WTC11 (cell line): ENCODE measurements around the gene TNNI2. TPM values are rescaled to one million over a fixed set of nuclear protein-coding genes. Genes with fewer than 3 reads are reported as not detected.

Source experiments
- ATAC-seq: fragments of 200-7000 bp; cut with Tn5 transposase; 2 replicates; pipeline ENCODE4 v1.10.0; 2021; ENCODE audit warnings: mild to moderate bottlenecking, moderate library complexity
- CTCF ChIA-PET: fragments of 300-600 bp; sonication (Branson Sonifier 250); formaldehyde crosslinking; loops from one replicate; lab custom pipeline; 2021; ENCODE audit warnings: antibody characterized with exemption; lab: Charles Lee
- POLR2A ChIA-PET: fragments of 350-600 bp; sonication (Branson Sonifier 250); formaldehyde crosslinking; loops from one replicate; lab custom pipeline; 2021; ENCODE audit warnings: antibody characterized with exemption; lab: Charles Lee
- DNase-seq: peaks from one replicate; pipeline ENCODE4 v3.0.0; 2021; ENCODE audit warnings: low spot score
- H3K27ac Mint-ChIP-seq: 2 replicates; pipeline ENCODE4 v1.8.0; 2021; ENCODE audit warnings: mixed read lengths
- H3K27me3 Mint-ChIP-seq: 2 replicates; pipeline ENCODE4 v1.8.0; 2021; ENCODE audit warnings: low read depth, mild to moderate bottlenecking, moderate library complexity, mixed read lengths
- H3K36me3 Mint-ChIP-seq: 2 replicates; pipeline ENCODE4 v1.8.0; 2021; ENCODE audit warnings: mixed read lengths
- H3K4me1 Mint-ChIP-seq: 2 replicates; pipeline ENCODE4 v1.8.0; 2022; ENCODE audit warnings: mixed read lengths
- H3K4me3 Mint-ChIP-seq: 2 replicates; pipeline ENCODE4 v1.8.0; 2021; ENCODE audit warnings: mild to moderate bottlenecking, moderate library complexity, mixed read lengths
- H3K9me3 Mint-ChIP-seq: 2 replicates; pipeline ENCODE4 v1.8.0; 2021; ENCODE audit warnings: mixed read lengths
- AR ChIP-seq: fragments of 250-450 bp; sonication (Bioruptor Pico); IDR thresholded peaks from 2 replicates; pipeline ENCODE4 v1.9.0; 2021; ENCODE audit warnings: mild to moderate bottlenecking
- CREB1 ChIP-seq: sonication (generic); formaldehyde crosslinking; IDR thresholded peaks from 2 replicates; pipeline ENCODE4 v1.8.0; 2023; ENCODE audit warnings: mild to moderate bottlenecking, missing genetic modification reagents
- EMX1 ChIP-seq: fragments of 250-450 bp; sonication (Bioruptor Pico); IDR thresholded peaks from 2 replicates; pipeline ENCODE4 v1.8.0; 2021; ENCODE audit warnings: mild to moderate bottlenecking
- NFYB ChIP-seq: sonication (generic); formaldehyde crosslinking; conservative IDR thresholded peaks from 2 replicates; pipeline ENCODE4 v1.8.0; 2022; ENCODE audit warnings: low read depth, missing genetic modification reagents
- NR1H2 ChIP-seq: sonication (generic); formaldehyde crosslinking; IDR thresholded peaks from 2 replicates; pipeline ENCODE4 v1.9.0; 2021; ENCODE audit warnings: mild to moderate bottlenecking, moderate library complexity, missing genetic modification reagents
- OVOL2 ChIP-seq: fragments of 250-450 bp; sonication (Bioruptor Pico); IDR thresholded peaks from 2 replicates; pipeline ENCODE4 v1.9.0; 2021; ENCODE audit warnings: mild to moderate bottlenecking, borderline replicate concordance
- SMAD3 ChIP-seq: sonication (generic); formaldehyde crosslinking; IDR thresholded peaks from 2 replicates; pipeline ENCODE4 v1.8.0; 2022; ENCODE audit warnings: missing genetic modification reagents, mild to moderate bottlenecking, borderline replicate concordance
- SMAD4 ChIP-seq: sonication (generic); formaldehyde crosslinking; IDR thresholded peaks from 2 replicates; pipeline ENCODE4 v1.8.0; 2022; ENCODE audit warnings: mild to moderate bottlenecking, missing genetic modification reagents
- STAT6 ChIP-seq: sonication (generic); formaldehyde crosslinking; conservative IDR thresholded peaks from 2 replicates; pipeline ENCODE4 v1.8.1; 2023; ENCODE audit warnings: mild to moderate bottlenecking, low read depth, missing genetic modification reagents, moderate library complexity
- TEAD4 ChIP-seq: sonication (generic); formaldehyde crosslinking; IDR thresholded peaks from 2 replicates; pipeline ENCODE4 v1.8.0; 2022; ENCODE audit warnings: mild to moderate bottlenecking, missing genetic modification reagents
- ZNF138 ChIP-seq: sonication (generic); formaldehyde crosslinking; conservative IDR thresholded peaks from 2 replicates; pipeline ENCODE4 v1.8.1; 2022; ENCODE audit warnings: mild to moderate bottlenecking, moderate library complexity, missing genetic modification reagents
- ZNF232 ChIP-seq: sonication (generic); formaldehyde crosslinking; IDR thresholded peaks from 2 replicates; pipeline ENCODE4 v1.8.0; 2022; ENCODE audit warnings: mild to moderate bottlenecking, missing genetic modification reagents
- ZNF396 ChIP-seq: fragments of 250-450 bp; sonication (Bioruptor Pico); IDR thresholded peaks from 2 replicates; pipeline ENCODE4 v1.8.0; 2021; ENCODE audit warnings: mild to moderate bottlenecking, moderate library complexity, borderline replicate concordance
- ZNF416 ChIP-seq: fragments of 250-450 bp; sonication (Bioruptor Pico); IDR thresholded peaks from 2 replicates; pipeline ENCODE4 v1.9.0; 2021; ENCODE audit warnings: mild to moderate bottlenecking, inconsistent platforms
- ZNF425 ChIP-seq: fragments of 250-450 bp; sonication (Bioruptor Pico); conservative IDR thresholded peaks from 2 replicates; pipeline ENCODE4 v1.9.0; 2021; ENCODE audit warnings: mild to moderate bottlenecking
- total RNA-seq: library from RNA; stranded (reverse); gene quantifications from 3 replicates; pipeline ENCODE4 v1.2.3, GENCODE V29; 2021
- TF ChIP-seq, protein P1 (sequence below): sonication (generic); formaldehyde crosslinking; IDR thresholded peaks from 2 replicates; pipeline ENCODE4 v1.8.0; 2022; ENCODE audit warnings: mild to moderate bottlenecking, missing genetic modification reagents
- TF ChIP-seq, protein P2 (sequence below): sonication (generic); formaldehyde crosslinking; IDR thresholded peaks from 2 replicates; pipeline ENCODE4 v1.8.0; 2022; ENCODE audit warnings: mild to moderate bottlenecking, missing genetic modification reagents
- TF ChIP-seq, protein P3 (sequence below): sonication (generic); formaldehyde crosslinking; IDR thresholded peaks from 2 replicates; pipeline ENCODE4 v1.8.0; 2023; ENCODE audit warnings: missing genetic modification reagents
- TF ChIP-seq, protein P4 (sequence below): sonication (generic); formaldehyde crosslinking; IDR thresholded peaks from 2 replicates; pipeline ENCODE4 v1.8.1; 2023; ENCODE audit warnings: mild to moderate bottlenecking, missing genetic modification reagents
- TF ChIP-seq, protein P5 (sequence below): sonication (generic); formaldehyde crosslinking; IDR thresholded peaks from 2 replicates; pipeline ENCODE4 v1.8.1; 2023; ENCODE audit warnings: mild to moderate bottlenecking, moderate library complexity, missing genetic modification reagents

TNNI2 gene
- total RNA-seq, 1 experiment from 2014 or later: not detected

GRCh38 chr11:1843098-1843473 is 4.3 kb downstream of the TNNI2 start:
- Mint-ChIP-seq H3K36me3 (no peaks in the 10 kb centered on the region), H3K9me3 (no peaks in the 10 kb centered on the region), H3K27ac (no peak overlapping the region), H3K4me3 (no peak overlapping the region), H3K27me3 (no peaks in the 10 kb centered on the region), H3K4me1 (no peaks in the 10 kb centered on the region)
- POLR2A ChIA-PET: no interaction called here
- ATAC-seq: no peak
- DNase-seq: no peak
- TF ChIP-seq OVOL2 (CRISPR knock-in tag): no peak
- no peak for TF ChIP-seq NR1H2
- no peak for TF ChIP-seq SMAD3 (CRISPR knock-in tag)
- TF ChIP-seq AR (CRISPR knock-in tag): no peak
- CTCF ChIA-PET: interaction anchor here (0.6 to 1.4 kb wide), 4 partner anchors 10 to 308 kb away, joined by 3 to 11 read pairs (median 4); no protein-coding TSS in a partner anchor

DNA sequence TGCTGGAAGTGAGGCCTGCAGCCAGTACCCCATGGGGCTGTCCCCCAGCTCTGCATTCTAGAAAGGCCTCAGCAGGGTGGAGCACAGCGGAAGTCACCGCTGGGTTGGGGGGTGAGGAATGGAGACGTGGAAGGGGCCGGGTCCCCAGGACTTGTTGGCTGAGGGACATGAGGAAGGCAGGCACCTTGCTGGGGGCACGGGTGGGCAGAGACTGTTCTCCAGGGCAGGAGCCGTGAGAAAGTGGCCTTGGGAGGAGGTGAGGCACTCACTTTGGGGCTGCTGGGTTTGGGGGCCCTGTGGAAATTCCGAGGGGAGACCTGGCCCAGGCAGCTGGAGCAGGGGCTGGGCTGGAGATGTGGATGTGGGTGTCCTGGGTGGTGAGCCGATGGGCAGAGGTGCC is 5.0 kb downstream of the TNNI2 start:
- H3K27me3 Mint-ChIP-seq: no peaks in the 10 kb centered on the region
- no peaks in the 10 kb centered on the region for H3K9me3 Mint-ChIP-seq
- no peak for ATAC-seq
- no peak overlapping the region for H3K4me3 Mint-ChIP-seq
- ChIA-PET POLR2A (no interaction called here), CTCF (interaction anchor here (0.6 to 1.4 kb wide), 2 partner anchors 191 to 308 kb away, joined by 3 to 4 read pairs; no protein-coding TSS in a partner anchor)
- H3K4me1 Mint-ChIP-seq: no peaks in the 10 kb centered on the region
- H3K27ac Mint-ChIP-seq: no peak overlapping the region
- DNase-seq: no peak
- no peaks in the 10 kb centered on the region for H3K36me3 Mint-ChIP-seq
- TF ChIP-seq TEAD4 (CRISPR knock-in tag) (no peak), EMX1 (CRISPR knock-in tag) (no peak), SMAD4 (CRISPR knock-in tag) (no peak), STAT6 (CRISPR knock-in tag) (no peak), ZNF396 (no peak), ZNF425 (no peak), ZNF232 (CRISPR knock-in tag) (no peak), NFYB (CRISPR knock-in tag) (no peak), ZNF416 (CRISPR knock-in tag) (no peak), CREB1 (CRISPR knock-in tag) (no peak), ZNF138 (CRISPR knock-in tag) (no peak)
- TF ChIP-seq, protein P1, sequence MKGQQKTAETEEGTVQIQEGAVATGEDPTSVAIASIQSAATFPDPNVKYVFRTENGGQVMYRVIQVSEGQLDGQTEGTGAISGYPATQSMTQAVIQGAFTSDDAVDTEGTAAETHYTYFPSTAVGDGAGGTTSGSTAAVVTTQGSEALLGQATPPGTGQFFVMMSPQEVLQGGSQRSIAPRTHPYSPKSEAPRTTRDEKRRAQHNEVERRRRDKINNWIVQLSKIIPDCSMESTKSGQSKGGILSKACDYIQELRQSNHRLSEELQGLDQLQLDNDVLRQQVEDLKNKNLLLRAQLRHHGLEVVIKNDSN (CRISPR knock-in tag): no peak
- TF ChIP-seq, protein P2, sequence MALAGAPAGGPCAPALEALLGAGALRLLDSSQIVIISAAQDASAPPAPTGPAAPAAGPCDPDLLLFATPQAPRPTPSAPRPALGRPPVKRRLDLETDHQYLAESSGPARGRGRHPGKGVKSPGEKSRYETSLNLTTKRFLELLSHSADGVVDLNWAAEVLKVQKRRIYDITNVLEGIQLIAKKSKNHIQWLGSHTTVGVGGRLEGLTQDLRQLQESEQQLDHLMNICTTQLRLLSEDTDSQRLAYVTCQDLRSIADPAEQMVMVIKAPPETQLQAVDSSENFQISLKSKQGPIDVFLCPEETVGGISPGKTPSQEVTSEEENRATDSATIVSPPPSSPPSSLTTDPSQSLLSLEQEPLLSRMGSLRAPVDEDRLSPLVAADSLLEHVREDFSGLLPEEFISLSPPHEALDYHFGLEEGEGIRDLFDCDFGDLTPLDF (CRISPR knock-in tag): no peak
- TF ChIP-seq, protein P3, sequence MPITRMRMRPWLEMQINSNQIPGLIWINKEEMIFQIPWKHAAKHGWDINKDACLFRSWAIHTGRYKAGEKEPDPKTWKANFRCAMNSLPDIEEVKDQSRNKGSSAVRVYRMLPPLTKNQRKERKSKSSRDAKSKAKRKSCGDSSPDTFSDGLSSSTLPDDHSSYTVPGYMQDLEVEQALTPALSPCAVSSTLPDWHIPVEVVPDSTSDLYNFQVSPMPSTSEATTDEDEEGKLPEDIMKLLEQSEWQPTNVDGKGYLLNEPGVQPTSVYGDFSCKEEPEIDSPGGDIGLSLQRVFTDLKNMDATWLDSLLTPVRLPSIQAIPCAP: no peak
- TF ChIP-seq, protein P4, sequence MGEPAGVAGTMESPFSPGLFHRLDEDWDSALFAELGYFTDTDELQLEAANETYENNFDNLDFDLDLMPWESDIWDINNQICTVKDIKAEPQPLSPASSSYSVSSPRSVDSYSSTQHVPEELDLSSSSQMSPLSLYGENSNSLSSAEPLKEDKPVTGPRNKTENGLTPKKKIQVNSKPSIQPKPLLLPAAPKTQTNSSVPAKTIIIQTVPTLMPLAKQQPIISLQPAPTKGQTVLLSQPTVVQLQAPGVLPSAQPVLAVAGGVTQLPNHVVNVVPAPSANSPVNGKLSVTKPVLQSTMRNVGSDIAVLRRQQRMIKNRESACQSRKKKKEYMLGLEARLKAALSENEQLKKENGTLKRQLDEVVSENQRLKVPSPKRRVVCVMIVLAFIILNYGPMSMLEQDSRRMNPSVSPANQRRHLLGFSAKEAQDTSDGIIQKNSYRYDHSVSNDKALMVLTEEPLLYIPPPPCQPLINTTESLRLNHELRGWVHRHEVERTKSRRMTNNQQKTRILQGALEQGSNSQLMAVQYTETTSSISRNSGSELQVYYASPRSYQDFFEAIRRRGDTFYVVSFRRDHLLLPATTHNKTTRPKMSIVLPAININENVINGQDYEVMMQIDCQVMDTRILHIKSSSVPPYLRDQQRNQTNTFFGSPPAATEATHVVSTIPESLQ: no peak
- TF ChIP-seq, protein P5, sequence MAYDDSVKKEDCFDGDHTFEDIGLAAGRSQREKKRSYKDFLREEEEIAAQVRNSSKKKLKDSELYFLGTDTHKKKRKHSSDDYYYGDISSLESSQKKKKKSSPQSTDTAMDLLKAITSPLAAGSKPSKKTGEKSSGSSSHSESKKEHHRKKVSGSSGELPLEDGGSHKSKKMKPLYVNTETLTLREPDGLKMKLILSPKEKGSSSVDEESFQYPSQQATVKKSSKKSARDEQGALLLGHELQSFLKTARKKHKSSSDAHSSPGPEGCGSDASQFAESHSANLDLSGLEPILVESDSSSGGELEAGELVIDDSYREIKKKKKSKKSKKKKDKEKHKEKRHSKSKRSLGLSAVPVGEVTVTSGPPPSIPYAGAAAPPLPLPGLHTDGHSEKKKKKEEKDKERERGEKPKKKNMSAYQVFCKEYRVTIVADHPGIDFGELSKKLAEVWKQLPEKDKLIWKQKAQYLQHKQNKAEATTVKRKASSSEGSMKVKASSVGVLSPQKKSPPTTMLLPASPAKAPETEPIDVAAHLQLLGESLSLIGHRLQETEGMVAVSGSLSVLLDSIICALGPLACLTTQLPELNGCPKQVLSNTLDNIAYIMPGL (CRISPR knock-in tag): no peak
